Measurements from ENCODE around the gene BCR. TPM values are rescaled to one million over a fixed set of nuclear protein-coding genes. Genes with fewer than 3 reads are reported as not detected.

Gene BCR
- total and polyA plus RNA-seq, 12 donors = 18.7 to 64.3 (median 42.4) TPM

DNA sequence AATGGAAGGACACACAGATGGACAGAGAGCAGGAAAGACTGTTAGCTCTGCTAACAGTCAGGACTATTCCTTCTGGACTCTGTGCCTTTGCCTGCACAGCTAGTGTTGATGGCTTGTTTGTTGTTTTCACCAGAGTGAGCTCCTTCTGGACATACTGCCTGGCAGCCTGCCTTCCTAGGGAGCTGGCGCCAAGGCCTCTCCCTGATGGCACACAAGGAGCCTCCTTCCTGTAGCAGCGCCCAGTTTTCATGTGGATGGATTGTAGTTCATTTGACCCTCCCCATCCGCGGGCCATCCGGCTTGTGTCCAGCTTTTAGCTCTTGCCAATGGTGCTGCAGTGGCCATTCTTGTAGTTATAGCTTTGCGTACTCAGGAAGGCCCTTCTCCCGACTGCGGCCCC is 16.6 kb upstream of the BCR start:
- Histone ChIP-seq H3K9me3 (replicated peaks in 1 of 3) (no peaks in the 10 kb centered on the region), H3K27me3 (no peaks in the 10 kb centered on the region), H3K36me3 (replicated peaks in 1 of 2) (no peaks in the 10 kb centered on the region), H3K4me1 (replicated peaks in 1 of 2) (no peaks in the 10 kb centered on the region), H3K27ac (no peak overlapping the region), H3K4me3 (no peak overlapping the region)
- whole genome bisulfite sequencing, 4 donors = 61 to 90% (median 82%) methylated on average over 3 to 8 of the region's 8 CpGs
- DNase-seq = peak in 4 of 7 donors; percentile 35 to 69 (median 45)
- TF ChIP-seq, protein P1, sequence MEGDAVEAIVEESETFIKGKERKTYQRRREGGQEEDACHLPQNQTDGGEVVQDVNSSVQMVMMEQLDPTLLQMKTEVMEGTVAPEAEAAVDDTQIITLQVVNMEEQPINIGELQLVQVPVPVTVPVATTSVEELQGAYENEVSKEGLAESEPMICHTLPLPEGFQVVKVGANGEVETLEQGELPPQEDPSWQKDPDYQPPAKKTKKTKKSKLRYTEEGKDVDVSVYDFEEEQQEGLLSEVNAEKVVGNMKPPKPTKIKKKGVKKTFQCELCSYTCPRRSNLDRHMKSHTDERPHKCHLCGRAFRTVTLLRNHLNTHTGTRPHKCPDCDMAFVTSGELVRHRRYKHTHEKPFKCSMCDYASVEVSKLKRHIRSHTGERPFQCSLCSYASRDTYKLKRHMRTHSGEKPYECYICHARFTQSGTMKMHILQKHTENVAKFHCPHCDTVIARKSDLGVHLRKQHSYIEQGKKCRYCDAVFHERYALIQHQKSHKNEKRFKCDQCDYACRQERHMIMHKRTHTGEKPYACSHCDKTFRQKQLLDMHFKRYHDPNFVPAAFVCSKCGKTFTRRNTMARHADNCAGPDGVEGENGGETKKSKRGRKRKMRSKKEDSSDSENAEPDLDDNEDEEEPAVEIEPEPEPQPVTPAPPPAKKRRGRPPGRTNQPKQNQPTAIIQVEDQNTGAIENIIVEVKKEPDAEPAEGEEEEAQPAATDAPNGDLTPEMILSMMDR (IDR thresholded peaks at IDR 0.05) = no peak
- TF ChIP-seq POLR2A (IDR thresholded peaks at IDR 0.05) = no peak
- intact Hi-C loops (cut with DNase I) = no loop called here

DNA sequence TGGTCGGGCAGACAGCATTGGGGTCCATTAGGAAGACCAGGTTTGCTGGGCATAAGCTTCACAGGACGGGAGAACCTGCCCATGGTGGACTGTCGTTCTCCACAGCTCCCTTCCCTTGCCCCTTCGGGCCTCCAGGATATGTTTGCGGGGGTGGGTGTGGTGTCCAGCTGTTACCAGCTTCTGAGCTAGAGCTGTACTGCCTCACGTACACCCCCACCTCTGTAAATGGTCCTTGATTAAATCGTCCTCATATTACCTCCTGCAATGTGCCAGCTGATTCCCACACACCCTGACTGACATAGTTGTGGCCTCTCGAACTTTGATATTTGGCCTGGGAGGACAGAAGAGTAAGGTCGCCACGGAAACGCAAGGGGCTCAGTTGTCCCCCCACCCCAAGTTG is 16.2 kb upstream of the BCR start:
- Histone ChIP-seq H3K27ac (no peak overlapping the region), H3K27me3 (no peaks in the 10 kb centered on the region), H3K4me3 (no peak overlapping the region), H3K36me3 (replicated peaks in 1 of 2) (no peaks in the 10 kb centered on the region), H3K4me1 (replicated peaks in 1 of 2) (no peaks in the 10 kb centered on the region), H3K9me3 (replicated peaks in 1 of 3) (no peaks in the 10 kb centered on the region)
- DNase-seq = no peak
- intact Hi-C loops (cut with DNase I) = no loop called here
- WGBS, 4 donors = 79 to 90% (median 82%) methylated on average over 10 to 11 of the region's 11 CpGs
- TF ChIP-seq, protein P1 (IDR thresholded peaks at IDR 0.05) = no peak
- no peak for TF ChIP-seq POLR2A (IDR thresholded peaks at IDR 0.05)

DNA sequence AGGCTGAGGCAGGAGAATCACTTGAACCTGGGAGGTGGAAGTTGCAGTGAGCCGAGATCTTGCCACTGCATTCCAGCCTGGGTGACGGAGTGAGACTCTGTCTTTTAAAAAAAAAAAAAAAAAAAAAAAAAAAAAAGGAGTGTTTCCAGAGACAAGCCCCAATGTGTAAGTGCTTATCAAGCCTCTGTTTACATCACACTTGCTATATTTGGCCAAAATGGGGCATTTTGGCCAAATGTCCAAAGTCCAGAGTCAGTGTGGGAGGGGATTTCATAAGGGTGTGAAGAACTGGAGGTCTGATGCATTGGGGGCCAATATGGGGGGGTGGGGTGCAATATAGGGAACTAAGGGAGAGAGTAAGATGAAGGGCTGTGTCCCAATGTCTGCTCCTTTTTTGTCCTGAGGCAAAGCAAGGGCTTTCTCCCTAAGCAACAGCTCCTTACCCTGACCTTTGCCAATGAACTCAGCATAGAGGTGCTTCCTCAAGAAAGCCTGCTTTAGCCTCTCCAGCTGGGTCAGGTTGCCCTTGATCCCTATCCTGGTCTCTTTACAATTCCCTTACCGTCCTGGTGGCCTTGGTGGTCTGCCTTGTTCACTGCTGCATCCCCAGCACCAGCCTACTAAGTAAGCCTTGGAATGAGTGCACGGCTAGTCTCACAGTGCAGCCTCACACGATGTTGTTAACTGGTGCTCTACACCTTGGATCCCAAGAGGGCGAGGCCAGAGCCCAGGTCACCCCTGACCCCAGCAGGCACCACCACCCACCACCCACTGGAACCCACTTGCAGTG is 14.1 kb upstream of the BCR start:
- Histone ChIP-seq H3K4me3 (no peak overlapping the region), H3K27me3 (no peaks in the 10 kb centered on the region), H3K4me1 (replicated peaks in 1 of 2) (no peaks in the 10 kb centered on the region), H3K36me3 (replicated peaks in 1 of 2) (no peaks in the 10 kb centered on the region), H3K9me3 (replicated peaks in 1 of 3) (no peaks in the 10 kb centered on the region), H3K27ac (no peak overlapping the region)
- 64 to 82% (median 77%) methylated on average over 5 to 6 of the region's 6 CpGs for WGBS, 4 donors
- DNase-seq = no peak
- intact Hi-C loops (cut with DNase I) = no loop called here
- TF ChIP-seq, protein P1 (IDR thresholded peaks at IDR 0.05) = no peak
- no peak for TF ChIP-seq POLR2A (IDR thresholded peaks at IDR 0.05)

- no peak overlapping the region for H3K4me3 ChIP-seq
- DNase-seq = no peak
- no peak overlapping the region for H3K27ac ChIP-seq
- TF ChIP-seq, protein P1 (IDR thresholded peaks at IDR 0.05) = no peak
- no peak for TF ChIP-seq POLR2A (IDR thresholded peaks at IDR 0.05)
- H3K27me3 ChIP-seq = no peaks in the 10 kb centered on the region
- H3K4me1 ChIP-seq (replicated peaks in 1 of 2) = no peaks in the 10 kb centered on the region
- intact Hi-C loops (cut with DNase I) = no loop called here
- no peaks in the 10 kb centered on the region for H3K36me3 ChIP-seq (replicated peaks in 1 of 2)
- no peaks in the 10 kb centered on the region for H3K9me3 ChIP-seq (replicated peaks in 1 of 3)
- 81 to 83% (median 82%) methylated on average over 5 to 10 of the region's 10 CpGs for WGBS, 4 donors
Measured at GRCh38 chr22:23166841-23167616, 13.3 kb upstream of the BCR start.
